ENCODE data around the gene ITGB6. TPM values are rescaled to one million over a fixed set of nuclear protein-coding genes. Genes with fewer than 3 reads are reported as not detected.
"Not testable (repeated sequence)": the region's sequence is repeated elsewhere in the genome, so short reads cannot be mapped to it uniquely, and the experiment has no call there.

ITGB6 gene
- polyA plus RNA-seq, 12 donors: 24.5 to 77.2 (median 54.3) TPM; not detected in 1

DNA sequence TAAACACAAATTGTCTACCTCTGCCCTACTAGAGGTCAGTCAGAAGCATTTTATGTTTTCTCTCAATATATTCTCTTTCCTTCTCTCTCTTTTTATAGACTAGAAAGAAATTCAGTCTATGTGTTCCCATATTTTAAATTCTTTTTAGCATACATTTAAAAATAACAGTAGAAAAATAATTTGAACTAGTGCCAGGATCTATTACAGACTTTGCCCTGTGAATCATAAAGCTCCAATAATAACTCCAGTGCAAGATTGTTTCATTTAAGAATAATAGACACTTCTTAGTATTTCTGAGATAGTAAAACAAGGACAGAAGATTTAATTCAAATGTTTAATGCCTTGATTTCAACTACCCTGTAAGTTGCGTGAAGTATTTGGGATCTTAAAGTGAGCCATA, 60.1 kb downstream of the ITGB6 start:
- DNase-seq: no peak

DNA sequence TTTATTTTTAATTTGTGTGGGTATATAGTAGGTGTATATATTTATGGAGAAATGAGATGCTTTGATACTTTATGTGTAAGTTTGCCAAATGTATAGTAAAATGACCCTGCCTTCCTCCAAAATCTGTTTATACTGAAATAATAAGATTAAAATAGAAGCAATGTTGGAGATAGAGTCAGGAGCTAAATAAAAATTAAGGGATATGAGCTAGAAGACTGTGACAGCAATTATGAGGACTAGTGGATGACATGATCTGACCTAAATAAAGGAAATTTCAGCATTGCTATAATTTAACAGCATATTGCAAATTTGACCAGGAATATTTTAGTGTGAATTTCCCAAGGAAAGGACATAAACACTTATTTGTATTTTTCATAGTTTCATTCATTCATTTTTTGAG, 60.7 kb downstream of the ITGB6 start:
- DNase-seq: no peak

DNA sequence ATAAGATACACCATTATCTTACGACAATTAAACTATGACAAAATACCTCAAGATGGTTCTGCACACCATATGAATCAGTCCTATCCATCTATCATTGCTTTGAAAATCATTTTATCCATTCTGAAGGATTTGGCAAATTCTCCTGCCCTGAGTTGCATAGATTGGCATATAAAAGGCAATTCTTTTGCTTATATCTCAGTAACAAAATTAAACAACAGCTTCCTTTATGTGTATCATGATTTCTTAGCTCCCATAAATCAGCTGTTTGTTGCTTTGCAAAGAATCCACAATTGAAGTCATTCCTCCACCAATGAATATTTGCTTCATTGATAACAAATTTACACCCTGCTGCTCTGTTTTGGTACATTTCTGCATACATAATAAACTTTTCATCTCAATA, 61.7 kb downstream of the ITGB6 start:
- DNase-seq: no peak

DNA sequence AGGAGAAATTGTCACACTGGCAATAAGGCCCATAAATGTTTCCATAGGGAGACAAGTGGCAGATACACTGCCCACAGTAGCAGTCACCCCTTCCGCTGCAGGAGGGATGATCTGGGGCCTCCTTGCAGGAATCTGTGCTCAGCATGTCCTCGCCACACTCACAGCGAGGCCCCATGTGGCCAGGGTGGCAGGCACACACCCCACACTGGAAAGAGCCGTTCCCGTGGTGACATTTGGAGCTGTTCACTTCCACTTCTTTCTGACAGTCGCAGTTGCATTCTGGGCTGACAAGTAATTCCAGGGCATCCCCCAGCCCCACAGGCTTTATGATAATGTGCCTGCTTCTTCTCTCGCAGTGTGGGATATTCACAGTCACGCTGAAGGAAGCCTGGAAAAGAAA, 62.6 kb downstream of the ITGB6 start:
- no peak for DNase-seq

DNA sequence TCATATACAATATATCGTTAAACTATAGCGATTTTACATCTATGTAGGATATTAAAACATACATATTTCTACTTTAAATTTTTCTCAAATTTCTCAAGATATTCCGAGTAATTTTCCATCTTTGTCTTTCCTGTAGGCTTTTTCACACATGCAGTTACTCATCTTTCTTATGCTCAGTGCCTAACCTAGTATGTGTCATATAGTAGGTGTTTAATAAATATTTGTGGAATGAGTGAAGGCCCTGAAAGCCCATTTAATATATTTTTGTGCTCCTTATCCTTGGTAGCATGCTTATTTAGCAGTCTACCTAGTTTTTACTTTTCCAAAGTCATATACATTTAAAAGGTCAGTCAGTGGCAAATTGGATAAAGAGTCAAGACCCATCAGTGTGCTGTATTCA, 67.3 kb downstream of the ITGB6 start:
- no peak for DNase-seq

DNA sequence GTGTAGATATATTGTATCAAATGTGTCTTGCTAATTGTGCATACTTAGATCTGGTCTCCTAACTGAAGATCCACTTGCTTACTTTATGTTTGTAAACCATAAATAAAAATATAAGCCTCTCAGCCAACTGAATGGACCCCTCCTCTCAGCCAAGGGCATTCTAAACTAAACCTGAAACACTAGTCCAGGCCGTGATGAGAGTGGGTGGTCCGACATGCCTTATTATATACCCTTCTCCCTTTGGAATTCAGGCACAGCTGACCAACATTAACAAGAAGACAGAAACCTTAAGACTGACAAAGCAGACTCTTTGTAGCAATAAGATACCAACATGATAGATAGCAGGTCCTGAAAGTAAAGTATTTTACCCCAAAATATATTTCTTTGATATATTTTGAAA, 73.3 kb downstream of the ITGB6 start:
- no peak for DNase-seq

DNA sequence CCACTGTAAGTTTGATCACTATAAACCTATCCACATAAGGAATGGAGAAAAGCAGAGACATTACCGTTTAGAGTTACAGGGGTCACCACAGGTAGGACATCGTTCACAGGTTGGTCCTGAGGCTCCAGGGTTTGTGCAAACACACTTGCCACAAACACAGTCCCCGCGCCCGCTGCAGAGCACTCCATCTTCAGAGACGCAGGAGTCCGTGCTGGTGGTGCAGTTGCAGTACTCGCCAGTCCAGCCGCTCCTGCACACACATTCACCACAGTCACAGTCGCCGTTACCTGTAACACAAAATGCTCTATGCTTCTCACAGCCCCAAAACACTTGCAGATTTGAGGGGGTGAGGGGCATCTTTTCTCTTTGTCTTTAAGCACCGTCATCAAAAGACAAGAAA, 73.8 kb downstream of the ITGB6 start:
- DNase-seq: no peak

DNA sequence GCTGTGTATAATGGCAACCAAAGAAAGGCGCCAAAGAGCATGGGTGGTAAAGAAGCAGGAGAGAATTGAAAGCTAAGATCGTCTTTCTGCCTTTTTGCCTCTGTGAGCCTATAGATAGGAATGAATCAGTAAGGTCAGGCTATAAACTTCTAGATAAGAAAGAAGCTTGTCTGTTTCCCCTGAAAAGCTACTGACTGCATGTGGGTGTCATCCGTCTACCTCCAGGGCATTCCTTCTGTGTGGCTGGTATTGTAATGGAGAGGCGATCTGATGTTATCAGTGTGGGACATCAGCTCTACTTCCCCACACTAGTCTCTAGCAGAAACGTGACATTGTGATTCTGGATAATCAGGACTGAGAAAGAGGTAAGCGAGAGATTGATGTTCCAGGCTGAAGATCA, 74.2 kb downstream of the ITGB6 start:
- DNase-seq: no peak

DNA sequence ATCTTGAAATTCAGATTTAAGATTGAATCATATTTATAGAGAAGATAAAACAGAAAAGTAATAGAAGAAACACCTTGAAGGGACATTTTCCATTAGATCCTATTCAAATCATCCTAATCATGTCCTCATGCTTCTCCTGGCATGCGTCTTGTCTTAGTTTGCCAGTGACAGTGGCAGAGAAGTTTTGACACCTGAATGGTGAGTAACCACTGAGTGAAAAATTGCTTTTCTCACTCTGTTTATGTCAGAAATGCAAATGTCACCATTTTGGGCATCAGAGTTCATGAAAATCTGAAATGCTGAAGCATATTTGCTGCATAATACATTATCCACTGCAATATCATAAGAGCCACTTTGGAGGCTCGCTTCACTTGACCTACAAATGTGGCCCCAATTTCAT, 74.7 kb downstream of the ITGB6 start:
- DNase-seq: no peak

DNA sequence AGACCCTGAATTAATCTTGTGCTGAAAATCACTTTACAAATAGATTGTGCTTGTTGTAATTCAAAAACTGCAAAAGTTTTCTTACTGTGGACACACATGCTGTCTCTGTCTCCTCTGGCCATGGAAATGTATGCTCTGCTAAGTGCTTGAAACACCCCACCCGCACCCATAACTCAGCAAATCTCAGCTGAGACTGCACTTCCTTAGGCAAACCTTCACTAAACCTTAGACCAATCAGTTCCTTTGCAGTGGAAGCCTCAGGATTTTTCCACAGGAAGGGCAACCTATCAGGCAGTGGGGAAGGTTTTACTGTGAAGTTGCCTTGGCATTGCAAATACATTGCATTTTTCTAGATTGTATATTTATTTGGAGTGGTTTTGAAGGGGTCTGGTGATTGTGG, 75.5 kb downstream of the ITGB6 start:
- DNase-seq: no peak

DNA sequence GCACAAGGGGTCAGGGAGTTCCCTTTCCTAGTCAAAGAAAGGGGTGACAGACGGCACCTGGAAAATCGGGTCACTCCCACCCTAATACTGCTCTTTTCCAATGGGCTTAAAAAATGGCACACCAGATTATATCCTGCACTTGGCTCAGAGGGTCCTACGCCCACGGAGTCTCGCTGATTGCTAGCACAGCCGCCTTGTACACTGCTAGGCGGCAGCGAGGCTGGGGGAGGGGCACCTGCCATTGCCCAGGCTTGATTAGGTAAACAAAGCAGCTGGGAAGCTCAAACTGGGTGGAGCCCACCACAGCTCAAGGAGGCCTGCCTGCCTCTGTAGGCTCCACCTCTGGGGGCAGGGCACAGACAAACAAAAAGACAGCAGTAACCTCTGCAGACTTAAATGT, 85.4 kb downstream of the ITGB6 start:
- DNase-seq: not testable (repeated sequence)

DNA sequence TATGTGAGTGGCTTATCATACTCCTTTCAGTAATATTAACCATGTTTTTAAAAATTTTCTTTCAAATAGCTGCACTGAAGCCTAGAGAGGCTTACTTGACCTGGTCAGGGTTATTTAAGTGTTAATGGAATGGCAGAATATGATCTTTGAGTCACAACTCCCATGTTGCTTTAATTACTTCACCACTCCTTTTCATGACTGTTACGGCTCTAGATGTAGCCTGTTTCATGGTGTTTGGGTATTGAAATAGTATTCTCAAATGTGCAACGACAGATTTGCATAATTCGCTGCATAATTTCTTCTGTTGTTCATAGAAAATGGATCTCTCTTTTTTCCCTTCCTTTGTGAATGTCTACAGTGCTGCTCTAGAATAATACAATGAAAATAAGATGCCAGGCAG, 86.1 kb downstream of the ITGB6 start:
- no peak for DNase-seq

DNA sequence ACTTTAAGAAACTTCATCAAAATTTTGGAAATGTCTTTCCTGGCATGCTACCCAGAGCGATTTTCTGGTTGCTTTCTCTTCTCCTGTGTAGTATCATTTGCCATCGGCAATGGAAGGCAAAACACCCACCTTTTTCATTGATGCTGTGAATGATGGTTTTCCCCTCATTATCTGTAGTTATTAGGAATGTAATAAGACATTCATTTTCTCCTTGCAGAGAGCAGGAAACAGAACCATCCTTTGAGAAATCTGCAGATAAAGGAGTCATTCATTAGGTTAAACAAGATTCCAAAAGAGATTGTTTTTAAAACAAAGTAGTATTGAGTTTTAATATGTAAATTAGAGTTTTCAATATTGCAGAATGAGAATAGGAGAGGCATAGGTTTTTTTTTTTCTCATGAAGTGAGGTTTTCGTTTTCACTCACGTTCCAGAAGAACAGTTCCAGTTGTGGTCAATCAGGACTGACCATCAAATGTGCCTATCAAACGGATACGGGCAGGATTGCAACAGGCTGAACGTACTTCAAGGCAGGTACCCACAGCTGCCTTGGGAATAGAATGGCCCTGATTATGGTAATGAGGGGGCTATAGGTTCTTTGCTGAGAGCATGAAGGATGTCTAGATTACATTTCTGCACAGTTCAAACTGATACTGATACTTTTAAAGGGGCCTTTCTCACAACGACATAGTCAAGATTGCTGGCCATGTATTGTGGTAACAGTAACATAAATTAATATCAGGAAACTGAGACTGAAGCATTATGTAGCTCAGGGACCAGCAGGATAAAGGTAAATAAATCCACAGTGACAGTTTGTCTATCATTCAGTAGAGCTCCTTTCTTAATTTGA, 87.9 kb downstream of the ITGB6 start:
- no peak for DNase-seq

DNA sequence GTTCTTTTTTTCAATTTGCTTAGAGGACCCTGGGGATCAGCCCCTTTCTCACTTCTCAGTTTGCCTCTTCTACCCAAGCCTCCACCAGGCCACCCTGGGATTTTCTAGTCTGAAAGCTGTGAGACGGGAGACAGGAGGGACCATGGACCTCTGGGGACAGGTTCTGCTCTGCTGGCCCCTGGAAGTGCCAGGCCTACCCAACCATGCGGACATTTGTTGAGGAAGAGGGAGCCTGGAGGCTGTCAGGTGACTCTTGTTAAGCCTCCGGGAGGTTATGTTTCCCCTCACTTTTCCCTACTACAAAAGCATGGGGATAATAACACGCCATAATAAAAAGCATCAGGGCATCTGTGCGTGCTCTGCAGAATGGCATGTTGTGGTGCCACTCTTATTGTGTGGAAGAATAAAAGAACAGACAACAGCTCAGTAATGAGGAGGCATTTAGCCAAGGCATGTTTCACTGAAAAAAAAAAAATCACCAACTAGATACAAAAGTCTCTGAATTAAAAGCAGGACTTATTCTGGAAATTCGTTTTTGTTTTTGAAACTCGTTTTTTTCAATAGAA, 89.3 kb downstream of the ITGB6 start:
- DNase-seq: no peak

DNA sequence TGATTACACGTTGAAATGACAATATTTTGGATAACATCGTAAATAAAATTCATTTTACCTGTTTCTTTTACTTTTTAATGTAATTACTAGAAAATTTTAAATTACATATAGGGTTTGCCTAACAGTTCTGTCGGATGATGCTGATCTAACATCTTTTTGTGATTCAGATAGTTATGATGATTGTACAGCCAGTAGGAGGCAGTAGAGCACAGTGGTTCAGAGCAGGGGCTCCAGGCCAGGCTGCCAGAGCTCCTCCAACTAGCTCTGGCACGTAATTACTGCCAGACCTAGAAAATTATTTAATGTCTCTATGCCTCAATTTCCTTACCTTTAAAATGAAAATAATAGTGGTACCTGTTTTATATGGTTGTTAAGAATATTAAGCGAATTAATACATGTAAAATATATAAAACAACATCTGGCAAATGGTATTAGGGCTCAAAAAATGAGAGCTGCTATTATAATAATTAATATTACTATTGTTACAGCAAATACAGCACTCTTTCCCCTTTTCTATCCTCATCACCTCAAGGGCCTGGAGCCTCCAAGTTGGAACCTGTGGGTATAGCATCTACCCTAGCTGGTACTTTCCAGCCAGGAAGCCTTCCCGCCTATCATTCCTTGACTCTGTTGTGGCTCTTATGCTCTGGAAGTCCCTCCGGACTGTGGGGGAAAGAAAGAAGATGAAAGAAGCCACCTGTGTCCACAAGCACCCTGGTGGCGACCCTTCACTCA, 90.0 kb downstream of the ITGB6 start:
- peak; percentile 67 for DNase-seq

DNA sequence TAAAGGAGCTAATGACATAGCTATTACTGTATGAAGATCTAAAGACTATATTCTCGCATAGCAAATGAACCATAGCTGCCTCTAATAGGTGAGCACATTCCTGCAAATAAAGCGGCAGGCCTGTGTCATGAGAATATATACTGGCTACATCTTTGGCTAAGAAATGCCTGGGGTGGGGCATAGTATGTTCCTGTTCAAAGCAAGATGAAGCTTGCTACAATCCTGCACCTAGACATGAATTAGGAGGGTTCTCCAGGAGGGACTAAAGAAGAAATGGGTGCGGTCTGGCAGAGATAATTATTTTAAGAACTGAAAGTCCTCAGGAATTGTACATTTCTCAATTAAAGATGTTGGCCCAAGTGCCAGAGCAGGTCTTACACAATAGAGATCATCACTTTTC, 90.8 kb downstream of the ITGB6 start:
- no peak for DNase-seq

DNA sequence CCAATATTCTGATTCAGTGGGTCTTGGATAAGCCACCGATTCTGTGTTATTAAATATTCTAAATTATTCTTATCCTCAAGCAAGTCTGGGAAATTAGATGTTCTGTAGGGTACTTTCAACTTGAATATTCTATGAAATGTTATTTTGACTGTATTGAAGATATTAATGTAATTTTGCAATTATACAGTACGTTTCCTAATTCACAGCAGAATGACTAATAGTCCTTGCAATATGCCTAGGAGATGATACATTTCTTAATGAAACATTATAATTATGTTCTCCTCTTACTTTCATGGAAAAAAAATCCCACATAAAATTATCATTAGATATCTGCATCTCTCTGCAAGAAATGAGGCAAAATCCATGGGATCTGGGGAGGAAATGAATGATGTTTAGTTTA, 91.4 kb downstream of the ITGB6 start:
- DNase-seq: no peak

DNA sequence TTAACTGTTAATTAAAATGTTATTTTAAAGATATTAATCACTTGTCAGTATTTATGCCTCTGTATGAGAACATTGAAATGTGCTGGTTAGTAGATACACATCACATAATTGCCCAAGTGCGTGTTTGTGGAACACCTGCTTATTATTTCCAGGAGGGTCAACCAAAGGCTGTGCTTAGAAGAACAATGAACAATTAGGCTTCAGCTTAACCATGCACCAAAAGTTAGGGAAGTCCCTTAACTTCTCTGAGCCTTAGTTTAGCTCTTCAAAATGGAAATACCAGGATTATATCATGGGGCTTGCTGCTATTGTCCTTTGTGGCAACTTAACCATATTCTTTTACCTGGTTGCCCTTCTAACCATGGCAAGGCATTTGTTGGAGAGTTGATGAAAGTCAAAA, 94.7 kb downstream of the ITGB6 start:
- DNase-seq: no peak

DNA sequence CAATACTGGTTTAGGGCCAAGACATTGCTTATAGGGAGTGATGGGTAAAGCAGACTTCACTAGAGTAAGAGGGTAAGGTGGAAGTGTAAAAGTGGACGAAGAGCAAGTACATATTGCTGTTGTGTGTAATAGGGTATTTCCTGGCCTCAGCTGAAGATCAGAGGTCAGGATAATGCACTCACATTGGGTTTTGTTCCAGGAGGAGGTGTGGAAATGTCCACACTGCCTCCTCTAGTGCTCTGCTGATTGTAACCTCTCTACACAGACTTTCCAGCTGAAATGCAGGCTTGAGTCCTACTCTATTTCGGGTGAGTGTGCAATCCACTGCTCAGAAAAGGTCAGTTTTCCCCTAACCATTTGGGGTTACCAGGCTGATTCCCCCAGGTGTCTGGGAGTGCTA, 96.0 kb downstream of the ITGB6 start:
- no peak for DNase-seq

DNA sequence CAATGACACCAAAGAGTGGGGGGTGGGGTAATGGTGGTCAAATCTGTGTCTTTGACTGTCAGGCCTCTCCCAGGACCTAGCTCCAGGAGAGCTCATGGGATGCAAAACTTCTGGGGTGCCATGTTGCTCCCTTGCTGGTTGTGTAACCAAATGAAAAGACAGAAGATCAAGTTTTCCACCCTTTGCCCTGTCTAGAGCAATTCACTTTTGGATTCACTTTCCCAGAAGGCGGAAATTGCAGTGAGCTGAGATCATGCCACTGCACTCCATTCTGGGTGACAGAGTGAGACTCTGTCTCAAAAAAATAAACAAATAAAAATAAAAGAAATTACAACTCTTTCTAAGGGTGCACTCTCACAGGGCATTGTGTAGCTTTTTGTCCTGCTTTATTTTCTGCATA, 102.7 kb downstream of the ITGB6 start:
- DNase-seq: no peak

DNA sequence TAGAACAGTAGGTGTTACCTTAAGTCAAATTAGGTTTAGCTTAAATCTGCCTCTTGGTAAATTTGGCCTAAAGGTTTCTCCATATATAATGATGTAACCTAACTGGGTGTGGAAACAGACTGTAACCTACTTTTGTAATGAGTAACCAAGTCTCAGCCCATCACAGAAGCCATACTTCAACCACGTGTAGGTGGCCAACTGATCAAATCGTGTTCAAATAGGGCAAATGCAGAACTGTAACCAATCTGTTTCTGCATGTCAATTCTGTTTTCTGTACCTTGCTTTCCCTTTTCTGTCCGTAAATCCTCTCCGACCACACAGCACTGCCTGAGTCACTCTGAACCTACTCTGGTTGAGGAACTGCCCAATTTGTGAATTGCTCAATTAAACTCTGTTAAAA, 103.7 kb downstream of the ITGB6 start:
- DNase-seq: no peak

DNA sequence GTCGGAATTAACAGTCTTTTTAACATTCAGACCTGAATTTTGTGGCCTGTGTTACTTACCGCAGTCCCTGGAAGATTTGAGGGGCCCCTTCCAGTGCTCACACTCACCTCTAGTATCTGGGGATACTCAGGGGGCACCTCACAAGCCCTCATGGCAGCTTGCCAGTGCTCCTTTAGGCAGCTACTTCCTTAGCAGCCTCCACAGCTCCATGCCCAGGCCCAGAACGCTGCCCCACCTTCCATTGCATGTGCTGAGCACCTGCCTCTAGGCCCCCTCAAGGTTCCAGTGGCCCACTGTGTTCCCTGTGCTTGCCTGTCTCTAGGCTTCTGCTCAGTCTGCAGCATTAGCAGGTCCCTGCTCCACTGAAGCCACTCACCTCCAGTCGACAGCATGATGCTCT, 107.6 kb downstream of the ITGB6 start:
- no peak for DNase-seq

DNA sequence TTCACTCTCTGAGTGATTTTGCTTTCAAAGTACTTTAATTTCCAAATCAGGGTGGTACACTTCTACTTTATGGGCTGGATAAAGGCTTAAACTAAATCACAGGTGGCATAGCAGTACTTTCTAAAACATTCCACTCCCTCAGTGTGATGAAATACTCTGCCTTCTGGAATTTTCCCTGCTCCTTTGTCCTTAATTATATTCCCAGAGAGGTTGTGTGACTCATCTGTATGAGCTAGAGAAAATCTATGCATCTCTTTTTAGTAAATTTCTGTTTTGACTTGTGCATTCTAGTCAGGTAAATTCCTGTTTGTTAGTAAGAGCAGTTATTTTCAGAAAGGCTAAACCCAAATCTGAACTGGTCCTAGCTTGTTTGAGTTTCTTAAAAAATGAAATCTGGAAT, 108.7 kb downstream of the ITGB6 start:
- no peak for DNase-seq
